NB4 (cell line): ENCODE data around the gene TMEM59L.

ENCODE experiments used
- CTCF ChIP-seq: IDR thresholded peaks from one replicate; pipeline ENCODE4 v1.5.1; 2012; ENCODE audit warnings: low read depth, low read length
- MAX ChIP-seq: IDR thresholded peaks from 2 replicates; pipeline ENCODE4 v1.6.1; 2011; ENCODE audit warnings: low read depth, low read length
- MYC ChIP-seq: IDR thresholded peaks from 2 replicates; pipeline ENCODE4 v1.6.1; 2011; ENCODE audit warnings: low read depth, low read length
- POLR2A ChIP-seq: IDR thresholded peaks from 2 replicates; pipeline ENCODE4 v1.6.1; 2011; ENCODE audit warnings: mild to moderate bottlenecking; ENCODE audit not compliant: insufficient read length; ENCODE audit errors: extremely low read depth

- TF ChIP-seq POLR2A (no peak), CTCF (no peak), MYC (no peak), MAX (no peak)
These were observed 6.1 kb upstream of the TMEM59L start, which contains the start of gene CRLF1 for GRCh38 chr19:18606281-18607225.
